Measurements from ENCODE around the gene ACSL3. TPM values are rescaled to one million over a fixed set of nuclear protein-coding genes. Genes with fewer than 3 reads are reported as not detected.
"Not testable (repeated sequence)": the region's sequence is repeated elsewhere in the genome, so short reads cannot be mapped to it uniquely, and the experiment has no call there.

Gene ACSL3
- total and polyA plus RNA-seq, 12 donors = 11.0 to 130 (median 70.6) TPM

- Histone ChIP-seq H3K27me3 (no peaks in the 10 kb centered on the region), H3K9me3 (replicated peaks in 1 of 3) (no peaks in the 10 kb centered on the region), H3K4me1 (replicated peaks in 1 of 2) (peaks cover 19 to 59% of the 10 kb centered on the region in 2 donors), H3K36me3 (replicated peaks in 1 of 2) (no peaks in the 10 kb centered on the region), H3K27ac (no peak overlapping the region), H3K4me3 (no peak overlapping the region)
- DNase-seq = no peak
- TF ChIP-seq POLR2A (IDR thresholded peaks at IDR 0.05) (no peak), CTCF (IDR thresholded peaks at IDR 0.05) (no peak)
- WGBS, 4 donors = 82 to 91% (median 83%) methylated on average over 2 of the region's 2 CpGs
- intact Hi-C loops (cut with DNase I) = no loop called here
Observed at GRCh38 chr2:222865301-222865700, 4.5 kb downstream of the ACSL3 start.

GRCh38 chr2:222866358-222866960 lies 5.6 kb downstream of the ACSL3 start:
- no peak for DNase-seq
- peaks cover 18 to 64% of the 10 kb centered on the region in 2 donors for H3K4me1 ChIP-seq (replicated peaks in 1 of 2)
- no peaks in the 10 kb centered on the region for H3K9me3 ChIP-seq (replicated peaks in 1 of 3)
- intact Hi-C loops (cut with DNase I) = no loop called here
- WGBS, 4 donors = 85 to 89% (median 87%) methylated on average over 11 to 13 of the region's 13 CpGs
- TF ChIP-seq CTCF (IDR thresholded peaks at IDR 0.05) (no peak), POLR2A (IDR thresholded peaks at IDR 0.05) (no peak)
- H3K4me3 ChIP-seq = no peak overlapping the region
- H3K36me3 ChIP-seq (replicated peaks in 1 of 2) = no peaks in the 10 kb centered on the region
- H3K27ac ChIP-seq = no peak overlapping the region
- no peaks in the 10 kb centered on the region for H3K27me3 ChIP-seq

- H3K9me3 ChIP-seq (replicated peaks in 1 of 3); H3K27ac ChIP-seq; H3K36me3 ChIP-seq (replicated peaks in 1 of 2); intact Hi-C loops (cut with DNase I); DNase-seq; H3K4me3 ChIP-seq; H3K27me3 ChIP-seq: not testable (repeated sequence)
- WGBS, 4 donors = 91 to 96% (median 93%) methylated on average over 8 of the region's 8 CpGs
- H3K4me1 ChIP-seq (replicated peaks in 1 of 2) = peaks cover 9 to 44% of the 10 kb centered on the region in 2 donors
Observed at GRCh38 chr2:222868560-222869251, 7.9 kb downstream of the ACSL3 start.

- Histone ChIP-seq H3K4me1 (replicated peaks in 1 of 2) (peaks cover 10 to 41% of the 10 kb centered on the region in 2 donors), H3K27ac (no peak overlapping the region), H3K4me3 (no peak overlapping the region), H3K9me3 (replicated peaks in 1 of 3) (no peaks in the 10 kb centered on the region), H3K27me3 (no peaks in the 10 kb centered on the region), H3K36me3 (replicated peaks in 1 of 2) (no peaks in the 10 kb centered on the region)
- intact Hi-C loops (cut with DNase I) = no loop called here
- no peak for TF ChIP-seq POLR2A (IDR thresholded peaks at IDR 0.05)
- TF ChIP-seq CTCF (IDR thresholded peaks at IDR 0.05) = no peak
- DNase-seq = no peak
Observed at GRCh38 chr2:222869252-222869560, 8.4 kb downstream of the ACSL3 start.

DNA sequence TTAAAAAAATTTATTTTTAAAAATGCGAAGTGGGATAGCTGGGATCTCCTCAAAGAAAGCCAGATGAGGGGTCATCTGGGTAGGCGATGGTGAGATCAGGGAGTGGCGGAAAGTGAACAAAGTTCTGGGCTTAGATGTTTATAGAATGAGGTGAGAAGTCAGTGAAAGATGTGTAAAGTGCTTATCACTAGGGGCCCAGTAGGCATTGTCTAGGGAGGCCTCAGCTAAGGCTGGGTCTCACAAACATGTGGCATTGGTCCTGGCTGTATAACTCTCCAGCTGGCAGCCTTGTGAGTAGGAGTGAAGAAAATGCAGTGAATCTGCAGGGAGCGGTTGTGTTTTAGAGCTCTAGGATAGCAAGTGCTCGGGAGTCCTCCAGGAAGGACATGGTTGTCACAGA lies 10.5 kb downstream of the ACSL3 start:
- intact Hi-C loops (cut with DNase I) = no loop called here
- Histone ChIP-seq H3K4me1 (replicated peaks in 1 of 2) (peaks cover 6 to 43% of the 10 kb centered on the region in 2 donors), H3K27me3 (no peaks in the 10 kb centered on the region), H3K4me3 (no peak overlapping the region), H3K36me3 (replicated peaks in 1 of 2) (no peaks in the 10 kb centered on the region), H3K27ac (no peak overlapping the region), H3K9me3 (replicated peaks in 1 of 3) (no peaks in the 10 kb centered on the region)
- DNase-seq = no peak
- WGBS, 4 donors = 95 to 99% (median 97%) methylated on average over 5 of the region's 5 CpGs
- no peak for TF ChIP-seq CTCF (IDR thresholded peaks at IDR 0.05)
- no peak for TF ChIP-seq POLR2A (IDR thresholded peaks at IDR 0.05)
